ENCODE data around the gene FOXC2. TPM values are rescaled to one million over a fixed set of nuclear protein-coding genes. Genes with fewer than 3 reads are reported as not detected.

Gene FOXC2
- total RNA-seq, 4 donors from 2014 or later: 0.56 TPM; not detected in 3

DNA sequence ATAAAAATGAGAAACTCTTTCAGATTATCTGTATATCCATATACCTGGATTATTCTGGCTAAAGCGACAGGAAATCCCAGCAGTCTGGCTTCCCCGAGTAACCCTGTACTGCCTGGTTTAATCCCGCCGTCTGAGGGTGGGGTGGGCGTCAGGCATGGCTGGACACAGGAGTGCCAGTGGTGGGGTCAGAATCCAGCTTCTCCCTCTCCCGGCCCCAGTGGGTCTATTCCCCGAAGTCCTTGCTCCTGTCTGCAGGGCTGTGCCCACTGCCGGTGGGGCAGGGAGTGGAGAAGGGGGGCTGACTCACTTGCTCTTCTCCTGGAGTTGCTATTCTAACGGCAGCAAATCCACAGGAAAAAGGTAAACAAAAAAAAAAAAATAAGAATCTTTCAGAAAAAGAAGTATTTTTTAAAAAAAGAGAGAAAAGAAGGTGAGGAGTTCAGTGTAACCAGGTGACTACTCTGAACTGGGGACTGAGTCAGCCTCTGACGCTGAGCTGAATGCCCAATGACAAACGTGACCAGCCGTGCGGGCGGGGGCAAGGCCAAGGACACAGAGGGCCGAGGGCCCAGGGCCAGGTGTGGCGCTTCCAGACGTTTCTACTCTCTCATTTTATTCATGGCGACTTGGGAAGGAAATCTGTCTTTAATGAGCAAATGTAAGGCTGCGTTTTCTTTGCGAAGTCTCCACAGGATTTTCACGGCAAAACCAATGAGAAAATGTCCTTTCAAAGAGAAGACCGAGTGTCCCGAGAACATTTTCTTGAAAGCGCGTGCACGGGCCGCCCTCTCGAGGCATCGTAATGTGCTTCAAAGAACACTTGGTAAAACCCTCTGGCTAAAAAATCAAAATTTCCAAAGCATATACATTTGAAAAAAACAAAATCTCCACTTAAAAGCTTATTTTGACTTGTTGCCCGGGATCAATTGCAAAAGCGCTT is 36.1 kb upstream of the FOXC2 start:
- WGBS: 89% methylated on average over 31 of the region's 31 CpGs
- DNase-seq (ENCODE audit: low spot score in 2 of 2): no peak
- Histone ChIP-seq H3K36me3 (peaks cover 14% of the 10 kb centered on the region), H3K4me3 (no peak overlapping the region), H3K27ac (no peak overlapping the region), H3K27me3 (no peaks in the 10 kb centered on the region), H3K9me3 (no peaks in the 10 kb centered on the region), H3K4me1 (no peaks in the 10 kb centered on the region)
- TF ChIP-seq POLR2A (IDR thresholded peaks at IDR 0.05): no peak
- no peak for TF ChIP-seq EP300 (IDR thresholded peaks at IDR 0.05)
- TF ChIP-seq POLR2AphosphoS5 (IDR thresholded peaks at IDR 0.05): no peak
- TF ChIP-seq, protein P1, sequence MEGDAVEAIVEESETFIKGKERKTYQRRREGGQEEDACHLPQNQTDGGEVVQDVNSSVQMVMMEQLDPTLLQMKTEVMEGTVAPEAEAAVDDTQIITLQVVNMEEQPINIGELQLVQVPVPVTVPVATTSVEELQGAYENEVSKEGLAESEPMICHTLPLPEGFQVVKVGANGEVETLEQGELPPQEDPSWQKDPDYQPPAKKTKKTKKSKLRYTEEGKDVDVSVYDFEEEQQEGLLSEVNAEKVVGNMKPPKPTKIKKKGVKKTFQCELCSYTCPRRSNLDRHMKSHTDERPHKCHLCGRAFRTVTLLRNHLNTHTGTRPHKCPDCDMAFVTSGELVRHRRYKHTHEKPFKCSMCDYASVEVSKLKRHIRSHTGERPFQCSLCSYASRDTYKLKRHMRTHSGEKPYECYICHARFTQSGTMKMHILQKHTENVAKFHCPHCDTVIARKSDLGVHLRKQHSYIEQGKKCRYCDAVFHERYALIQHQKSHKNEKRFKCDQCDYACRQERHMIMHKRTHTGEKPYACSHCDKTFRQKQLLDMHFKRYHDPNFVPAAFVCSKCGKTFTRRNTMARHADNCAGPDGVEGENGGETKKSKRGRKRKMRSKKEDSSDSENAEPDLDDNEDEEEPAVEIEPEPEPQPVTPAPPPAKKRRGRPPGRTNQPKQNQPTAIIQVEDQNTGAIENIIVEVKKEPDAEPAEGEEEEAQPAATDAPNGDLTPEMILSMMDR (IDR thresholded peaks at IDR 0.05): no peak

DNA sequence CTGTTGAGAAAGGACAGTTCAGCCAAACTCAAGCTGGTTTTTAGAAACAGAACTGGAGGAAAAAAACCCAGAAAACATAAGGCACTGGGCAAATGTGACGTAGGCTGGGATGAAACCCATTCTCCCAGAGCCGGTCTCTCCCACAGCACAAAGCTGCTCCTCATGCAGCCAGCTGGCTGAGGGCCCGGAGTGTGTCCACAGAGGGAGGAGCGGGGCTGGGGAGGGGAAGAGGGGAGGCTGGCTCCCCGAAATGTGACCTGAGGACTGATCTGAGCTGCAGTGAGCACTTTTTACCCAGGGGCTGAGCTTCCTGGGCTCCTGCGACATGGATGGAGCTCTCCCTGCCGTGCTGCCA is 35.5 kb upstream of the FOXC2 start:
- no peak for TF ChIP-seq POLR2A (IDR thresholded peaks at IDR 0.05)
- TF ChIP-seq, protein P1 (IDR thresholded peaks at IDR 0.05): no peak
- DNase-seq (ENCODE audit: low spot score in 2 of 2): no peak

DNA sequence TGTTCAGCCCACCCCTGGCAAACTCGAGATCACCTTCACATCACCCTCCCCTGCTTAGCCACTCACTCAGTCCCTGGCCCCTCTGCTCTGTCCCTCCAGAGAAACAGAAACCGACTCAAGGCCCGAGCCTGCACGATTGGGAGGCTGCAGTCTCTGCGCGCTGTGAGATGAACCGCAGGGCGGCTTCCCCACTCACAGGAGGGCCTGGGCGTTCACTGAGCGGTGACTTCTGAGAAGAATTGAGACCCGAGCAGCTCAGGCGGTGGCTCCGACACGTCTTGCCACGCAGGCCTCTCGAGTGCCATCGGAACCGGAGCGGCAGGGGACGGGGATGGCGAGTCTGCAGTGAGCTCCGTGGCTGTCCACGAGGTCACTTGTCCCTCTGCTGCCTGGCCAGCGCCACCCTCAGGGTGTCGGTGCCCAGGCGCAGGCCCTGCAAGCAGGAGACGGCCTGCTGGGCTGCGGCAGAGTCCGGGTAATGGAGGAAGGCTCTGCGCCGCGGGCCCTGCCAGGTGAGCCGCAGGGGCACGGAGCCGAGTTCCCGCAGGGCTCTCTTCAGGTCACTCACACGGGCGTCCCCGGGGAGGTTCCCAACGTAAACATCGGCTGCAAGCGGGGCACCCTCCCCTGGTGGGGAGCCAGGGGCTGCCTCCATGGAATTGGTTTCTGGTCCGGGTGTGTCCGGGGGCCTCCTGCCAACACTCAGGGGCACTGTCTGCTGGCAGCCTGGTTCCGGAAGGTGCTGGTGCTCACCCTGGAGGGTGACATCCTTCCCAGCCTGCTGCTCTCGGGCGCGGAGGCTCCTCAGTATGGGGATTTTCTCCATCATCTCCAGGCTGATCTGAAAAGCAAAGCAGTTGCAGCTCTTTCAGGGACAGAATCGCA is 34.7 kb upstream of the FOXC2 start:
- Histone ChIP-seq H3K27ac (no peak overlapping the region), H3K27me3 (no peaks in the 10 kb centered on the region), H3K9me3 (no peaks in the 10 kb centered on the region), H3K36me3 (peaks cover 28% of the 10 kb centered on the region), H3K4me3 (no peak overlapping the region), H3K4me1 (no peaks in the 10 kb centered on the region)
- peak in 1 of 2 donors; percentile 50 for DNase-seq (ENCODE audit: low spot score in 2 of 2)
- 96% methylated on average over 21 of the region's 49 CpGs for WGBS
- TF ChIP-seq POLR2A (IDR thresholded peaks at IDR 0.05): no peak
- TF ChIP-seq POLR2AphosphoS5 (IDR thresholded peaks at IDR 0.05): no peak
- TF ChIP-seq, protein P1 (IDR thresholded peaks at IDR 0.05): no peak
- no peak for TF ChIP-seq EP300 (IDR thresholded peaks at IDR 0.05)

More for the DNA sequence above, 35.5 kb upstream of the FOXC2 start:
- peaks cover 21% of the 10 kb centered on the region for H3K36me3 ChIP-seq
- H3K4me3 ChIP-seq: no peak overlapping the region
- no peaks in the 10 kb centered on the region for H3K4me1 ChIP-seq
- WGBS: 69% methylated on average over 6 of the region's 7 CpGs
- no peaks in the 10 kb centered on the region for H3K9me3 ChIP-seq
- no peak overlapping the region for H3K27ac ChIP-seq
- no peaks in the 10 kb centered on the region for H3K27me3 ChIP-seq

DNA sequence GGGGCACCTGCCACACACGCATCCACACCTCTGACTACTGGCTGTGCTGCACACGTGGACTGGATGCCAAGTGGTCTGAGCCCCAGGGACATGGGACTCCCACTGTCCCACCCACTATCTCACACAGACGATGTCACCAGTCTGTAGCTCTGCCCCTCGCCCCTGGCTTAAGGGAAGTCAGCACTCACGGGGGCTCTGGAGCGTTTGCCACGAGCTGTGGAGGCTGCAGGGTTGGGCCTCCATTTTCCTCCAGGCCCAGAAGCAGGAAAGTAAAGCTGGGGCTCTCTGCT is 34.2 kb upstream of the FOXC2 start:
- Histone ChIP-seq H3K27ac (no peak overlapping the region), H3K4me3 (no peak overlapping the region), H3K36me3 (peaks cover 34% of the 10 kb centered on the region), H3K27me3 (no peaks in the 10 kb centered on the region), H3K4me1 (no peaks in the 10 kb centered on the region), H3K9me3 (no peaks in the 10 kb centered on the region)
- TF ChIP-seq, protein P1 (IDR thresholded peaks at IDR 0.05): no peak
- no peak for TF ChIP-seq EP300 (IDR thresholded peaks at IDR 0.05)
- no peak for DNase-seq (ENCODE audit: low spot score in 2 of 2)
- WGBS: no CpG with 5 or more reads among the region's 7 CpGs

DNA sequence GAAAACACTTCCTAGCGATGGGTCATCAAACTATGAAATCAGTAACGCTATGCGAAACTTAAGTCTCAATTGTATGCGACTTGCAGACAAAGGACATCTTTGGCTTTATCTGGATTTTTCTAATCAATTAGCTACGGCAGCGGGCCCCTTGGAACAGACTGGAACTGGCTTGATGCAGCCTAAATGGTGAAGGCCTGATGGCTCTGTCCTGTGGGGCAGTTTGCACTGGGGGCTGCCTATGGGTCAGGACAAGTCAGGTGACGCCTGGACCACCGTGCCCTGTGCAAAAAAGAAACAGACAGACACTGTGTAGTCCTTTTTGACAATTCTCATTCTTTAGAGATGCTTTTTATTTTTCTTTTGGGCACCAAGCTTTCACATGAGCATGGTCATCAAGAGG is 33.6 kb upstream of the FOXC2 start:
- Histone ChIP-seq H3K4me3 (no peak overlapping the region), H3K4me1 (no peaks in the 10 kb centered on the region), H3K27me3 (no peaks in the 10 kb centered on the region), H3K36me3 (peaks cover 40% of the 10 kb centered on the region), H3K27ac (no peak overlapping the region), H3K9me3 (no peaks in the 10 kb centered on the region)
- TF ChIP-seq EP300 (IDR thresholded peaks at IDR 0.05) (no peak), POLR2A (IDR thresholded peaks at IDR 0.05) (no peak), POLR2AphosphoS5 (IDR thresholded peaks at IDR 0.05) (no peak)
- TF ChIP-seq, protein P1 (IDR thresholded peaks at IDR 0.05): no peak
- WGBS: 97% methylated on average over 8 of the region's 8 CpGs
- no peak for DNase-seq (ENCODE audit: low spot score in 2 of 2)

Measured in suprapubic skin (tissue), 4 donors.